ENCODE results near the gene HAPLN3.
A peak's percentile ranks its signal among the peaks of the same experiment; 100 is the strongest.

Gene HAPLN3

DNA sequence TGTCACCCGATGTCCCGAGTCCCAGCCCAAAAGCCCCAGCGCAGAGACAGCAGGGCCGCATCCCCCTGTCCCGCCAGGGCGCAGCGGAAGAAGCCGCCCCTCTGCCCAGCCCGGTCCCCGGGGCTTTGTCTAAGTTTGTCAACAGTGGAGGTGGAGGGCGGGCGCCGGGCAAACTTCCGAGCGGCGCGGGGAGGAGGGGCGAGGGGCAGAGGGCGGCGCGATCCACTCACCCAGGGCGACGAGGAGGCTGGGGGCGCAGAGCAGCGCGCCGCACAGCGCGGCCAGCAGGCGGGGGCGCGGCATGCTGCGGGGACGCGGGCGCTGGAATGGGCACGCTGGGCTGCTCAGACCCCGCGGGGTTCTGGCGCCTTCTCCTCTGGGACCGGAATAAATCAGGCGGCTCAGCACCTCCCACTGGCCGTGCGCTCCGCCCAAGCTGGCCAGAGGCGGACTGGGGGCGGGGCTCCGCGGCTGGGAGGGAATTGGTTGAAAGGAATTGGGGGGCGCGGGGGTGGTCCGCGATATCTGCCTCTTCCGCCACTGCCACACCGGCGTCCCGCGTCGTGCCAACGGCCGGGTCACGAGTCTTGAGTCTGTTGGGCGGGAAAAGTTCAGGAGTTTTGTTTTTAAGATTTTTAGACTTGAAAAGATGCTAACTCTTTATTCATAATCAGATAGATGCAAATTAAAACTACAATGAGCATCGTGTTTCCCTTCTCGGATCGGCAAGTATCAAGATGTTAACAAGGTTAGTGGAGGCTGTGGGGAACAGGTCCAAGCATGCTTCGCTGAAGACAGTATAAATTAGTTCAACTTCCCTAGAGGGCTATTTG, 17.9 kb upstream of the HAPLN3 start, which contains the start of gene MFGE8:
Gene MFGE8 (minus strand): TSS at position 363 of the 833 bp plus-strand sequence. CDS start 60 bp downstream, at position 303.
- peak within 1 kb of the TSS; percentile 61 for H3K4me3 ChIP-seq (replicated peaks; ENCODE audit: low read depth, low read length)
- no peaks in the 10 kb centered on the region for H3K36me3 ChIP-seq (ENCODE audit: control insufficient read depth, insufficient read depth, low read length)
- DNase-seq (ENCODE audit: extremely low read depth, insufficient read length): peak; percentile 55
- no peaks in the 10 kb centered on the region; the same call in 1 of the 2 replicates for H3K27me3 ChIP-seq (replicated peaks; ENCODE audit: control insufficient read depth, insufficient read depth, low read length)
- TF ChIP-seq, protein P1, sequence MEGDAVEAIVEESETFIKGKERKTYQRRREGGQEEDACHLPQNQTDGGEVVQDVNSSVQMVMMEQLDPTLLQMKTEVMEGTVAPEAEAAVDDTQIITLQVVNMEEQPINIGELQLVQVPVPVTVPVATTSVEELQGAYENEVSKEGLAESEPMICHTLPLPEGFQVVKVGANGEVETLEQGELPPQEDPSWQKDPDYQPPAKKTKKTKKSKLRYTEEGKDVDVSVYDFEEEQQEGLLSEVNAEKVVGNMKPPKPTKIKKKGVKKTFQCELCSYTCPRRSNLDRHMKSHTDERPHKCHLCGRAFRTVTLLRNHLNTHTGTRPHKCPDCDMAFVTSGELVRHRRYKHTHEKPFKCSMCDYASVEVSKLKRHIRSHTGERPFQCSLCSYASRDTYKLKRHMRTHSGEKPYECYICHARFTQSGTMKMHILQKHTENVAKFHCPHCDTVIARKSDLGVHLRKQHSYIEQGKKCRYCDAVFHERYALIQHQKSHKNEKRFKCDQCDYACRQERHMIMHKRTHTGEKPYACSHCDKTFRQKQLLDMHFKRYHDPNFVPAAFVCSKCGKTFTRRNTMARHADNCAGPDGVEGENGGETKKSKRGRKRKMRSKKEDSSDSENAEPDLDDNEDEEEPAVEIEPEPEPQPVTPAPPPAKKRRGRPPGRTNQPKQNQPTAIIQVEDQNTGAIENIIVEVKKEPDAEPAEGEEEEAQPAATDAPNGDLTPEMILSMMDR (IDR thresholded peaks at IDR 0.05; ENCODE audit: insufficient read depth, low read length, poor library complexity, severe bottlenecking): no peak

DNA sequence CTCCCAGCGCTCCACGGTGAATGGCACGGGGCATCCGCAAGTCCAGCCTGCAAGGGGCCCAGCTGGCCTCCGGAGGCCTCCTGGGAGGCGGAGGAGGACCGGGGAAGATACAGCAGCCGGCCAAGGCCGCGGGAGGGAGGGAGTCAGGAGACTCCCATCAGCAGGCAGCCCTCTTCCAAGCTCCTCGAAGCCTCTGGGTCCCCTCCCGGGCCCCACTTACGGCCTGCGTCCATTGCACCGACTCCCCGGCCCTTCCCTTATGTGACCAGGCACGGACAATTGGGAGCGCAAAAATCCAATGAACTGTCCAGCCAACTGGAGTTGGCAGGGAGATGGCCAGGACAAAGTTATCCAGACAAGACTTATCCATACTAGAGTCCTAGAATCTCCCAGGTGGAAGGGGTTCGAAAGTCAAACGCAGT, 17.2 kb upstream of the HAPLN3 start:
- TF ChIP-seq, protein P1 (IDR thresholded peaks at IDR 0.05; ENCODE audit: insufficient read depth, low read length, poor library complexity, severe bottlenecking): no peak
- Histone ChIP-seq H3K4me3 (replicated peaks; ENCODE audit: low read depth, low read length) (peak overlapping the region; percentile 61), H3K27me3 (replicated peaks; ENCODE audit: control insufficient read depth, insufficient read depth, low read length) (no peaks in the 10 kb centered on the region; the same call in 1 of the 2 replicates), H3K36me3 (ENCODE audit: control insufficient read depth, insufficient read depth, low read length) (no peaks in the 10 kb centered on the region)
- no peak for DNase-seq (ENCODE audit: extremely low read depth, insufficient read length)

DNA sequence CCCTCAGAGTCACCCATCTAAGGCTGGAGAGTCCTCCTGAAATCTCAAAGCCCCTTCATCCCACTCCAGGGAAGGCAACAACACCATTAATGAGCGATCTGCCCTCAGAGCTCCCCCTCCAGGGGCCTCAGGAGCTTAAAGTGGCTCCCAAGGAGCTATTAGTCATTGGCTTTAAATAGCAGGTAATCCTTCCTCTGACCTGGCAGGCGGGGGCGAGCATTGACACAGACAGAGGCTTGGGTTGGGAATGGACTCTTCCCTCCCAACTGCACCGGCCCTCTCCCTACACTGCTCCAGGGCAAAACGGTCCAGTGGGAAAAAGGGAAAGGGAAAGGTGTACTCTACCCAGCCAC, 16.4 kb upstream of the HAPLN3 start:
- Histone ChIP-seq H3K36me3 (ENCODE audit: control insufficient read depth, insufficient read depth, low read length) (no peaks in the 10 kb centered on the region), H3K27me3 (replicated peaks; ENCODE audit: control insufficient read depth, insufficient read depth, low read length) (no peaks in the 10 kb centered on the region; the same call in 1 of the 2 replicates), H3K4me3 (replicated peaks; ENCODE audit: low read depth, low read length) (no peak overlapping the region)
- no peak for DNase-seq (ENCODE audit: extremely low read depth, insufficient read length)
- TF ChIP-seq, protein P1 (IDR thresholded peaks at IDR 0.05; ENCODE audit: insufficient read depth, low read length, poor library complexity, severe bottlenecking): no peak

DNA sequence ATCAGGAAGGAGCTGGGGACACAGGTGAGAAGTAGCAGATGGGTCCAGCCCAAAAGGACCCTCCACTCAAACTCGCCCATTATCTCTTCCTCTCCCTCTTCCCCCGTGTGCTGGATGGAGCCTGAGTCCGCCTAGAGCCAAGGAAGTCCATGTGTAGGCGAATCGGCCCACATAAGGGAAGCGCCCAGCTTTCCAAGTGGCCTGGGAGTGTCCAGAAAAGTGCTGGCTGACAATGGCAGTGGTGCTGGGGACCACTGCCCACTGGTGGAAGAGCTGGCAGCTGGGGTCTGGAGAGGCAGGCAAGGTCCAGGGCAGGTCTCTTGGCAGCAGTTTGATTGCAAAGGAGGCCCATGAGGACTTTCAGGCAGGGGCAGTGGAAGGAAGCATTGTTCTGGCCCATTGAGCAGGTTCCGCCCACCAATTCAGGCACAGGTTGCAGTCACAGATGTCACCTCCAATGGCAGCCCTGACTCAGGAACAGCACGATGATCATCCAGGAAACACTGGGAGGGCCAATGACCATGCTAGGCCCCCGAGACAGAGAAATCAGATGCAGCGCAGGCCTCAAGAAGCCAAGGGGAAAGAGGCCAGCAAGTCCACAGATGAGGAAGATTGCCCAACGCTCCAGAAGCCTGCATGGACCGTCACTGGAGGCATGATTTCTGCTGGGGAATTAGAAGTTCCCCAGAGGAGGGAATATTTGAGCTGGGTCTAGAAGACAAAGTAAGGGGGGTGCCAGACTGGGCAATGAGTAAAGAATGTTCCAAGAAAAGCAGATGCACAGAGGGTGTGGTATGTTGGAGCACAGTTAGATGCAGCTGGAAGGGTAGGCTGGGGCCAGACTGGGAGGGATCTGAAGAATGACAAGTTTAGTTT, 14.8 kb upstream of the HAPLN3 start:
- TF ChIP-seq, protein P1 (IDR thresholded peaks at IDR 0.05; ENCODE audit: insufficient read depth, low read length, poor library complexity, severe bottlenecking): no peak
- Histone ChIP-seq H3K4me3 (replicated peaks; ENCODE audit: low read depth, low read length) (no peak overlapping the region), H3K27me3 (replicated peaks; ENCODE audit: control insufficient read depth, insufficient read depth, low read length) (no peaks in the 10 kb centered on the region; the same call in 1 of the 2 replicates), H3K36me3 (ENCODE audit: control insufficient read depth, insufficient read depth, low read length) (no peaks in the 10 kb centered on the region)
- DNase-seq (ENCODE audit: extremely low read depth, insufficient read length): no peak

DNA sequence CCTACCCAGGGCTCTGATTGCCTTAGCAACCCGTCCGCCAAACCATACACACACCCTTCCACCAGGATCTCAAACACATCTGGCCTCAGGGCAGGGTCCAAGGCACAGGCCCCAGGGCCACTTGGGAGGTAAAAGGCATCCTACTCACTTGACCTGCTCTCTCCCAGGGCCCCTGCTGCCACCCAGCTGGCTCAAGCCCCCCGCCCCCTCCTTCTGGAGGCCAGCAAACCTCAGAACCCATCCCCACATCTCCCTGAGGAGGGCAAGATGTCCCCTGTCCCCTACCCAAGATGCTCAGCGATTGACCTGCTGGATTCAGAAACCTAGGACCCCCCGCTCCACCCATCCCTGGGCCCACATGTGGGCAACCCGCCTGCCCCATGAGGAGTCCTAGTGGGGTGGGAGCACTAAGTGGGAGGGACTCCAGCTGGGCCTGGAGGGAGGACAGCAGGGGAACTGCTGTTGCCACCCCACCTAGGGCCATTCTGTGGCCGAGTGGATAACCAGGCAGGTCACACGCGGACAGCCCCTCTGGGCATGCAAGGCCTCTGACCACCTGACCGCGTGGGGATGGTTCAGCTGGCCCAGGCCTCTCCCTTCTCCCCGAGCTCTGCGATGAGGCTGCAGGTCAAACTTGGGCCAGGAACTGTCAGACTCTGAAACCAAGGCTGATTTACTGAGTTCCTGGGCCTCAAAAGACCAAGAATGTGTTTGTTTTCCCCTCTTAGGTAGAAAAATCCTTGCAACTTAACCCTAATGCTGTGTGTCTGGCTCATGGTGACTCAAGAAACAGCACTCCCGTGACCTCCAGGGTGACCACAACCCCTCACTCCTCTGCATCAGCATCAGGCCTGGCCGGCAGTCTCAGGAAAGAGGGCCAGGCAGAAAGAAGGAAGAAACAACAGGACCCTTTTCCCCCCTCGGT, 13.6 kb upstream of the HAPLN3 start:
- H3K36me3 ChIP-seq (ENCODE audit: control insufficient read depth, insufficient read depth, low read length): no peaks in the 10 kb centered on the region
- H3K4me3 ChIP-seq (replicated peaks; ENCODE audit: low read depth, low read length): no peak overlapping the region
- TF ChIP-seq, protein P1 (IDR thresholded peaks at IDR 0.05; ENCODE audit: insufficient read depth, low read length, poor library complexity, severe bottlenecking): no peak
- no peaks in the 10 kb centered on the region; the same call in none of the 2 replicates for H3K27me3 ChIP-seq (replicated peaks; ENCODE audit: control insufficient read depth, insufficient read depth, low read length)
- no peak for DNase-seq (ENCODE audit: extremely low read depth, insufficient read length)

Data from GM06990 (cell line).